K562 (cell line): ENCODE measurements around the gene IQSEC3. TPM values are rescaled to one million over a fixed set of nuclear protein-coding genes. Genes with fewer than 3 reads are reported as not detected.

Source experiments
- ATAC-seq: fragments of 200-7000 bp; cut with Tn5 transposase; 3 replicates; pipeline ENCODE4 v1.9.1; 2020; ENCODE audit warnings: moderate library complexity
- BruUV-seq: library from RNA; stranded (reverse); fragments of 400-500 nt; replicated peaks from 2 replicates; lab custom pipeline; 2021; lab: Mats Ljungman, UMichigan
- CTCF ChIA-PET: fragments of 300-600 bp; formaldehyde crosslinking; extraction: SDS; loops from one replicate; lab custom pipeline; 2021; ENCODE audit warnings: low intra/inter-chr PET ratio; lab: Yijun Ruan, JAX
- POLR2A ChIA-PET: fragments of 300-600, 350-650 bp; sonication (Branson Sonifier 250); formaldehyde crosslinking; extraction: SDS; loops from one replicate; lab custom pipeline; 2021; ENCODE audit warnings: antibody characterized with exemption, inconsistent platforms; lab: Yijun Ruan, JAX
- DNase-seq, 4 experiments: peaks; one replicate each; pipeline versions ENCODE4 v3.0.0 to v3.0.0-alpha.2; 2011 to 2018; ENCODE audit warnings: low spot score in 3 of 4, mixed read lengths in 3 of 4; ENCODE audit errors: extremely low read depth in 1 of 4
- FAIRE-seq: peaks from 2 replicates; lab custom pipeline; 2011; peaks lifted over from hg19 to GRCh38; lab: Jason Lieb, UNC
- H2AFZ ChIP-seq: 2 replicates; pipeline ENCODE4 v1.6.0; 2011; ENCODE audit warnings: low read depth, low read length, control low read depth, inconsistent platforms
- H3K27ac ChIP-seq: fragments of 200-600 bp; 3 replicates; pipeline ENCODE4 v1.8.0; 2011; ENCODE audit warnings: low read depth, mild to moderate bottlenecking, control low read depth, inconsistent platforms, low read length, moderate library complexity, mixed read lengths; ENCODE audit errors: extremely low read depth
- H3K27me3 ChIP-seq, 2 experiments: fragments of 300-600 bp in 1 of 2; 2 replicates in 1 of 2; 3 replicates in 1 of 2; pipeline versions ENCODE4 v1.6.0 to v1.8.0; 2011; ENCODE audit warnings: inconsistent platforms in 2 of 2, low read length in 2 of 2, mild to moderate bottlenecking in 1 of 2, mixed read lengths in 1 of 2, moderate library complexity in 1 of 2; ENCODE audit not compliant: control insufficient read depth in 2 of 2, insufficient read depth in 2 of 2
- H3K36me3 ChIP-seq: fragments of 300-600 bp; 3 replicates; pipeline ENCODE4 v1.8.0; 2011; ENCODE audit warnings: mild to moderate bottlenecking, low read length, inconsistent platforms; ENCODE audit not compliant: control insufficient read depth, insufficient read depth
- H3K4me1 ChIP-seq, 2 experiments: fragments of 200-600 bp in 1 of 2; replicated peaks in 1 of 2; 2 replicates in 1 of 2; 3 replicates in 1 of 2; pipeline versions ENCODE4 v1.5.1 to v1.8.0; 2011; ENCODE audit warnings: inconsistent platforms in 2 of 2, low read length in 2 of 2, mild to moderate bottlenecking in 1 of 2, mixed read lengths in 1 of 2, moderate library complexity in 1 of 2; ENCODE audit not compliant: control insufficient read depth in 2 of 2, insufficient read depth in 2 of 2
- H3K4me2 ChIP-seq: 2 replicates; pipeline ENCODE4 v1.6.1; 2011; ENCODE audit warnings: low read length, control low read depth, inconsistent platforms, mixed read lengths; ENCODE audit not compliant: insufficient read depth
- H3K4me3 ChIP-seq: fragments of 200-600 bp; sonication (generic), shearing (Covaris generic); 2 replicates; pipeline ENCODE4 v1.5.1; 2016; ENCODE audit warnings: control low read depth, inconsistent platforms
- H3K79me2 ChIP-seq: fragments of 200-600 bp; 3 replicates; pipeline ENCODE4 v1.8.0; 2011; ENCODE audit warnings: low read length, inconsistent platforms; ENCODE audit not compliant: control insufficient read depth, insufficient read depth
- H3K9ac ChIP-seq, 2 experiments: 2 replicates each; pipeline versions ENCODE4 v1.6.0 to v1.6.1; 2011; ENCODE audit warnings: low read depth in 2 of 2, low read length in 2 of 2, control low read depth in 1 of 2, inconsistent platforms in 1 of 2, mild to moderate bottlenecking in 1 of 2, mixed read lengths in 1 of 2; ENCODE audit not compliant: insufficient read depth in 1 of 2
- H3K9me1 ChIP-seq: one replicate; pipeline ENCODE4 v1.6.0; 2011; ENCODE audit warnings: inconsistent platforms, mild to moderate bottlenecking, low read length, moderate library complexity; ENCODE audit not compliant: control insufficient read depth, insufficient read depth
- H3K9me3 ChIP-seq: replicated peaks from 2 replicates; pipeline ENCODE4 v1.5.1; 2011; ENCODE audit warnings: low read depth, low read length, inconsistent platforms; ENCODE audit not compliant: control insufficient read depth, insufficient read depth
- H4K20me1 ChIP-seq: replicated peaks from 2 replicates; pipeline ENCODE4 v1.6.1; 2011; ENCODE audit warnings: low read length, inconsistent platforms, mixed read lengths; ENCODE audit not compliant: control insufficient read depth, insufficient read depth
- ELF4 ChIP-seq: fragments of 450-650 bp; formaldehyde crosslinking; IDR thresholded peaks from 2 replicates; pipeline ENCODE4 v1.4.0; 2022; ENCODE audit warnings: missing genetic modification characterization
- ETS1 ChIP-seq: conservative IDR thresholded peaks from 2 replicates; pipeline ENCODE4 v1.6.1; 2011; ENCODE audit warnings: low read depth, mild to moderate bottlenecking, low read length; ENCODE audit not compliant: control insufficient read depth
- FOS ChIP-seq: IDR thresholded peaks from 3 replicates; pipeline ENCODE4 v1.6.1; 2011; ENCODE audit not compliant: insufficient read length; ENCODE audit errors: extremely low read depth
- FOXA3 ChIP-seq, 2 experiments: fragments of 450-650 bp in 1 of 2; sonication (generic) in 1 of 2; formaldehyde crosslinking; IDR thresholded peaks in 1 of 2; conservative IDR thresholded peaks in 1 of 2; 2 replicates each; pipeline versions ENCODE4 v1.4.0 to v1.8.0; 2020 to 2022; ENCODE audit warnings: mild to moderate bottlenecking in 2 of 2, missing genetic modification reagents in 1 of 2
- HDAC2 ChIP-seq: fragments of 450-650 bp; IDR thresholded peaks from 2 replicates; pipeline ENCODE4 v1.6.1; 2016; ENCODE audit warnings: mild to moderate bottlenecking
- KAT8 ChIP-seq: fragments of 450-650 bp; IDR thresholded peaks from 2 replicates; pipeline ENCODE4 v1.6.1; 2016; ENCODE audit warnings: low read depth, mild to moderate bottlenecking
- LARP7 ChIP-seq: fragments of 450-650 bp; IDR thresholded peaks from 2 replicates; pipeline ENCODE4 v1.6.1; 2016
- NBN ChIP-seq: fragments of 450-650 bp; IDR thresholded peaks from 2 replicates; pipeline ENCODE4 v1.6.1; 2016; ENCODE audit warnings: low read depth, mild to moderate bottlenecking
- NR0B1 ChIP-seq: fragments of 450-650 bp; IDR thresholded peaks from one replicate; pipeline ENCODE4 v1.6.1; 2018; ENCODE audit warnings: mild to moderate bottlenecking, moderate library complexity; ENCODE audit not compliant: partially characterized antibody
- RBM17 ChIP-seq: fragments of 200-400 bp; formaldehyde crosslinking; IDR thresholded peaks from 2 replicates; pipeline ENCODE4 v1.6.1; 2017; ENCODE audit warnings: low read depth, mild to moderate bottlenecking, low read length, borderline replicate concordance
- SMAD1 ChIP-seq: fragments of 150-350 bp; IDR thresholded peaks from 2 replicates; pipeline ENCODE4 v1.6.1; 2014; ENCODE audit warnings: low read length, low read depth; ENCODE audit not compliant: partially characterized antibody
- TGIF2 ChIP-seq: sonication (generic); formaldehyde crosslinking; IDR thresholded peaks from 2 replicates; pipeline ENCODE4 v1.8.1; 2022; ENCODE audit warnings: mild to moderate bottlenecking, missing genetic modification reagents, moderate library complexity
- TRIM25 ChIP-seq: fragments of 450-650 bp; IDR thresholded peaks from 2 replicates; pipeline ENCODE4 v1.7.0; 2016; ENCODE audit warnings: borderline replicate concordance
- ZNF511 ChIP-seq: sonication (generic); formaldehyde crosslinking; IDR thresholded peaks from 2 replicates; pipeline ENCODE4 v1.8.0; 2022; ENCODE audit warnings: mild to moderate bottlenecking, missing genetic modification reagents
- ZNF586 ChIP-seq: fragments of 450-650 bp; formaldehyde crosslinking; conservative IDR thresholded peaks from 2 replicates; pipeline ENCODE4 v1.4.0; 2020; ENCODE audit warnings: mild to moderate bottlenecking, moderate library complexity
- ZNF79 ChIP-seq: fragments of 250-450 bp; sonication (Bioruptor Pico); IDR thresholded peaks from 2 replicates; pipeline ENCODE4 v1.4.0; 2020; ENCODE audit warnings: low read depth, mild to moderate bottlenecking, moderate library complexity
- WGBS: fragments of 100-300 bp; shearing (Covaris generic); methylation state at CpG from one replicate; pipeline ENCODE4 v1.1.6; 2016; ENCODE audit warnings: low coverage, mixed read lengths; ENCODE audit not compliant: insufficient coverage; ENCODE audit errors: missing lambda C conversion rate; 5-methylcytosine and 5-hydroxymethylcytosine counted together
- in situ Hi-C: fragments of 300-500 bp; cut with MboI; formaldehyde crosslinking; loops from 4 replicates; pipeline ENCODE4 v1.15.0; 2018; ENCODE audit warnings: inconsistent platforms, mixed read lengths
- intact Hi-C: fragments of 100-400 bp; cut with micrococcal nuclease; formaldehyde crosslinking; loops from 2 replicates; pipeline ENCODE4 v1.14.2; 2022
- polyA plus RNA-seq, 8 experiments: library from polyadenylated mRNA; depleted of rRNA in 4 of 8; stranded (reverse) in 5 of 8; unstranded in 3 of 8; fragments of >200 nt; fragmentation: Nextera tagmentation in 2 of 8; fragmentation: Illumina TruSeq in 1 of 8; extraction: Ambion mirVana in 2 of 8; extraction: Trizol in 1 of 8; gene quantifications; 2 replicates each; pipeline versions ENCODE4 v1.2.1 to v1.2.3, GENCODE V29; 2011 to 2014; ENCODE audit warnings: inconsistent platforms in 1 of 8, missing spikeins in 1 of 8
- total RNA-seq, 7 experiments: library from RNA; depleted of rRNA in 6 of 7; stranded (reverse); fragments of >200 nt in 6 of 7; fragmentation: Illumina TruSeq in 2 of 7; extraction: Trizol in 2 of 7; gene quantifications; 2 replicates each; pipeline versions ENCODE4 v1.2.1 to v1.2.3, GENCODE V29; 2011 to 2021; ENCODE audit warnings: low replicate concordance in 1 of 7

The IQSEC3 gene
- total and polyA plus RNA-seq, 9 of the 15 experiments (the other 6 are each of a cell fraction or from before 2014, with no cell fraction given): under 0.01 to 0.25 (median 0.08) TPM; not detected in 3

GRCh38 chr12:117311-117710, 50.7 kb downstream of the IQSEC3 start:
- Histone ChIP-seq H3K4me2 (no peak overlapping the region), H3K79me2 (no peaks in the 10 kb centered on the region), H3K9ac (peak overlapping the region in 1 of 2 experiments; percentile 54; a peak in 2 of 4 replicates), H3K9me3 (no peaks in the 10 kb centered on the region), H3K36me3 (no peaks in the 10 kb centered on the region), H4K20me1 (no peaks in the 10 kb centered on the region; the same call in 1 of the 2 replicates), H3K27me3 (peaks cover 4 to 30% of the 10 kb centered on the region in 2 experiments; a peak in 4 of 5 replicates), H3K4me1 (peaks cover 0 to 22% of the 10 kb centered on the region in 2 experiments; a peak in 3 of 5 replicates), H2AFZ (no peak overlapping the region), H3K9me1 (no peaks in the 10 kb centered on the region), H3K27ac (no peak overlapping the region), H3K4me3 (no peak overlapping the region)
- no TSS peak for BruUV-seq
- ChIA-PET CTCF (no interaction called here), POLR2A (interaction anchor here (0.6 to 1.1 kb wide), 2 partner anchors 25 to 81 kb away, joined by 3 to 5 read pairs; no protein-coding TSS in a partner anchor)
- ATAC-seq: no peak
- in situ Hi-C loops (no loop called here), intact Hi-C loops (no loop called here)
- DNase-seq: no peak
- WGBS: 19% methylated on average over 6 of the region's 7 CpGs
- FAIRE-seq: no peak
- no peak for TF ChIP-seq FOS
- no peak for TF ChIP-seq TRIM25
- no peak for TF ChIP-seq ELF4 (CRISPR knock-in tag)
- TF ChIP-seq RBM17: no peak
- TF ChIP-seq ZNF586 (CRISPR knock-in tag): no peak
- TF ChIP-seq NR0B1: no peak
- TF ChIP-seq ZNF79 (CRISPR knock-in tag): no peak
- TF ChIP-seq TGIF2: no peak
- TF ChIP-seq SMAD1: no peak
- TF ChIP-seq ETS1: no peak
- no peak for TF ChIP-seq KAT8
- no peak for TF ChIP-seq HDAC2
- no peak for TF ChIP-seq LARP7
- TF ChIP-seq FOXA3 (CRISPR knock-in tag; conservative IDR thresholded peaks at IDR 0.05 in 1 of 2, IDR thresholded peaks at IDR 0.05 in 1 of 2): no peak
- no peak for TF ChIP-seq ZNF511 (CRISPR knock-in tag)
- no peak for TF ChIP-seq NBN
